Spleen (tissue), 7 donors: Measurements from ENCODE around the gene RRAGD.

Experiments
- CTCF ChIP-seq, 11 experiments: fragments of 200-600 bp in 7 of 11; fragments of 450-650 bp in 4 of 11; sonication (generic) in 4 of 11; IDR thresholded peaks in 8 of 11; conservative IDR thresholded peaks in 3 of 11; 1 replicate in 7 of 11; 2 replicates in 4 of 11; pipeline versions ENCODE4 v1.4.0 to v1.8.0; 2016 to 2021; ENCODE audit warnings: antibody characterized with exemption in 11 of 11, inconsistent platforms in 4 of 11, mild to moderate bottlenecking in 1 of 11
- POLR2AphosphoS5 ChIP-seq, 3 donors: sonication (generic); formaldehyde crosslinking; IDR thresholded peaks; one replicate each; pipeline ENCODE4 v1.5.1; 2017; ENCODE audit warnings: antibody characterized with exemption in 3 of 3
- donor health status: DM: no; HTN: no; CAD: no; lungs with moderate emphysema.
- donor health status: DM: no; HTN: no; CAD: no.
- donor health status: DM: no; HTN: no; CAD: no.

DNA sequence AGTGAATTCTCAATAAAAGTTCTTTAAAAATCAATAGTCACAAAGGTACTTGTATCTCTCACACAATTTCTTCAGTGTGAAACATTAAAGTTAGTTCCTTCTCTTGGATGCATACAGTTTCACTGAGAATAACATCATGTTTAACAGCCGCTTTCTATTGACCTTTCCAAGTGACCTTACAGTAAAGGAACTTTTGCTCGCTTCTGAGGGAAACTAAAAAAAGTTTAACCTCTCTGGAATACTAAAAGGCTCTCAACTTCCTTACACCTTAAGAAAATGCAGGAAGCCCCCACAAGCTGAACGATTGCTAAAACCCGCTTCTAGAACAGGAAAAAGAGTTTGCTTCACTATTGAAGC is 1.3 kb downstream of the RRAGD start:
- TF ChIP-seq CTCF (IDR thresholded peaks at IDR 0.05 in 8 of 11, conservative IDR thresholded peaks at IDR 0.05 in 3 of 11) (no peak), POLR2AphosphoS5 (IDR thresholded peaks at IDR 0.05) (no peak)
